Fibroblast of gingiva (primary cell): ENCODE results near the gene KDM5B.
A peak's percentile ranks its signal among the peaks of the same experiment; 100 is the strongest.
"Not testable (repeated sequence)": the region's sequence is repeated elsewhere in the genome, so short reads cannot be mapped to it uniquely, and the experiment has no call there.

Experiments used
- DNase-seq: peaks from one replicate; pipeline ENCODE4 v3.0.0-alpha.2; 2011; ENCODE audit warnings: low read depth

The KDM5B gene

DNA sequence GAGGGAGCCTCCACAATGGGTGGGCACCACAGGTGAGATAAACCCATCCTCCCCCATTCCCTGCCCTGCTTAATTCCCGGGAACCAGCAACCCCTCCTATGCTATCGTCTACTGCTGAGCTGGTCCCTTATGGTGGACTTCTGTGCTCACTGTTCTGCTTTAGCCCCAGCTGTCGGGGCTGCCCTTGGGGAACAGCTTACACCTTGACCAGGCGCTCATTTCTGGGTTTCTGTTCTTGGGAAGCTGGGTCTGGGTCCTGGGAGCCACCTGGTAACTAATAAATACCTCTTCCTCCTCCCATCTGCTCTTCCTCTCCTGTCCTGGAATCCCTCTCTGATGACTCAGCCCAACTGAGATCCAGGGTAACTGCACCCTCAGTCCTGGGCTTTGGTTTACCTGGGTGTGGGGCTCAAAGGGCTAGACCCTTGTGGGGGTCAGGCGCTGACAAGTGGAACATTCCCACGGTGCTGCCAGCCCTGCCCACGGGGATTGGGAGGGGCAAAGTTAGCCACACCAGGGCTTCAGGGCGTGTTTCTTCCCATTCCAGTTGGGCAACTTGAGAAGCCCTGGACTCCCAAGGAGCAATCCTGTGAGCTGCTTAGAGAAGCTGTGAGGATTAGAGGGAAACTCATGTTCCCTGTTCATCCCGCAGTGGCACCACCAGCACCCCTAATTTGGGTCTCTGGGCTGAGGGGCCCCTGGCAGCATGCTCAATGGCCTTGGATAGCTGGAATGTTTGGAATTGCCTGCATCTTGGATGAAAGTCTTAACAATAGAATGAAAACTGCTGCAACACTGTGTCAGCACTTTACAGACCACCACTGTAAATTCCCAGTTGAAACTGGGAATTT is 4.2 kb upstream of the KDM5B start:
- DNase-seq, result no peak

DNA sequence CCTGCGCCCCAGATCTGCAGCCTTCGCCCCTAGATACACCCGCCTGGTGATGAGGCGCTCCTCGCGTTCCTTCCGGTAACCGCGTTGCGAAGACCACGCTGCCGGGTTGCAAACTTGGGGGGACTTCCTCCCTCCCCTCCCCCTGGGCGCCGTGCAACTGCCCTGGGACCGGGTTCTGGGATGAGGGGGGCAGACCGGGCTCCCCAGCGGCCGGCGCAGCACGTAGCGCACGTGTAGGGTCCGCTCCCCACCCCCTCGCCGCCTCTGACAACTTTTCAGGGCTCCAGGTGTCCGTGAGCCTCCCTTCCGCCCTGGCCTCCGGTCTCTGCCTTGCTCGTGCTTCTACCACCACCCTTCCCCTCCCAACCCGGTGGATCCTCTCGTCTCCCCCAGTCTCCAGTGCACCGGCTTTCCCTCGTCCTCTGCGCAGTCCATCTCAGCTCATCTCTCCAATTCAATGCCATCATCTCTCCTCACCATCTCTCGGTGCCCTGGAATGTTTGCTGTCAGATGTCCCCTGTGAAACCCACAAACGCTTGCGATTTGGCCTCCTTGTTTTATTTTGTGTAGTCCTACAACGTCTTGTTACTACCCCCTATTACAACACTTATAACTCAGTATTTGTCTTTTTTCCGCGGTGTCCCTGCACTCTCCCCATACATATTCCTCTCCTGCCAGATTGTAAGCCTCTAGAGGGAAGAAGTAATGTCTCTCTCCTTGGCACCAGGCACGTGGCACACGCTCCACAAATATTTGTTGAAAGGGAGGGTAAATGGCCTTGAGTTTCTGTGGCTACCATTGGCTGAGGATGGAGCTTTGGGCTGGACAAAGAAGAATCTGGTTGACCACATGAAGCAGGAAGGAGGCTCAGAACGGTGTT is 3.3 kb upstream of the KDM5B start:
- DNase-seq, result no peak

GRCh38 chr1:202810615-202811295 is 2.5 kb upstream of the KDM5B start, which contains the start of gene PCAT6:
Gene PCAT6 (plus strand): TSS chr1:202810954.
- peak; percentile 98 for DNase-seq

DNA sequence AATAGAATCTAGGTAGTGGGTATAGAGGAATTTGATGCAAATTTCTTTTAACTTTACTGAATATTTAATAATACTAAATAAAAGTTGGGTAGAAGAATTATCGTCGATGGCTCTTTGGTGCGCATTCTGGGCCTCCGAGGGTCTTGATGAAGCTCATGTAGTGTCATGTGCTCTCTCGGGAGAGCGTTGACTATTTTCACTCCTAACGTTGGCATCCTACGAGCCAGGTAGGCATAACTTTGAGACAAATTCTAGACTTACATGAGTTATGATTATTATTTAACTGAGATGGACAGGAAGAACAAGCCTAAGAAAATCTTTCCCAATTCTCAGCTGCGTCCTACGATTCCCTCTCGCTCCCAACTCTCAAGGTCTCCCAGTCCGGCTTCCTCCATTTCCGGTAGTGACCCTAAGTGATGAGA is 2.0 kb upstream of the KDM5B start:
- DNase-seq, result no peak

DNA sequence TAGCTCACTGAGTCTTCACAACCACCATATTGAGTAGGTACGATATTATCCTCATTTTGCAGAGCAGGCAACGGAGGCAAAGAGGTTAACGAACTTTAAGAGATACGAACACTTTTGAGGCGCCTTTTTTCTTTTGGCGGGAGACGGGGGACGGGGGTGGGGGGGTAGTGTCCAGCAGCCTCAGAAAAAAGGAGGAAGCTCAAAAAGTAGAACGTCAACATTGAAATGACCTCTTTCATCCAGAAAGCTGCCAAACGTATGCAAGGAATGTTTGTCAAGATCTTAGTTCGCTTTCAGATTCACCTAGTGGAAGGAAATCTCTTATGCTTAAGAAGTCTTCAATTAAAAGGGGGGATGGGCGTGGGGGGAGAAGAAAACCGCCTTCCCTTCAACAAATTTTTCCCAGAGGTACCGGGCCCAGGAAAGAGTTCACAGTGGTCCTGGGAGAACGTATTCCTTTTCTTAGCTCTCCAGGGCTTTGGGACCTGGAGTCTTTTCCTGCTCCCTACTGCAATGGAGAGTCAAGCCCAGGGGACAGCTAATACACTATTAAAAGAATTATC is 1.5 kb upstream of the KDM5B start:
- DNase-seq, result no peak

GRCh38 chr1:202807451-202807925 is 733 bp downstream of the KDM5B start:
- DNase-seq, result peak; percentile 13

GRCh38 chr1:202806845-202807450 is 1.3 kb downstream of the KDM5B start:
- no peak for DNase-seq

DNA sequence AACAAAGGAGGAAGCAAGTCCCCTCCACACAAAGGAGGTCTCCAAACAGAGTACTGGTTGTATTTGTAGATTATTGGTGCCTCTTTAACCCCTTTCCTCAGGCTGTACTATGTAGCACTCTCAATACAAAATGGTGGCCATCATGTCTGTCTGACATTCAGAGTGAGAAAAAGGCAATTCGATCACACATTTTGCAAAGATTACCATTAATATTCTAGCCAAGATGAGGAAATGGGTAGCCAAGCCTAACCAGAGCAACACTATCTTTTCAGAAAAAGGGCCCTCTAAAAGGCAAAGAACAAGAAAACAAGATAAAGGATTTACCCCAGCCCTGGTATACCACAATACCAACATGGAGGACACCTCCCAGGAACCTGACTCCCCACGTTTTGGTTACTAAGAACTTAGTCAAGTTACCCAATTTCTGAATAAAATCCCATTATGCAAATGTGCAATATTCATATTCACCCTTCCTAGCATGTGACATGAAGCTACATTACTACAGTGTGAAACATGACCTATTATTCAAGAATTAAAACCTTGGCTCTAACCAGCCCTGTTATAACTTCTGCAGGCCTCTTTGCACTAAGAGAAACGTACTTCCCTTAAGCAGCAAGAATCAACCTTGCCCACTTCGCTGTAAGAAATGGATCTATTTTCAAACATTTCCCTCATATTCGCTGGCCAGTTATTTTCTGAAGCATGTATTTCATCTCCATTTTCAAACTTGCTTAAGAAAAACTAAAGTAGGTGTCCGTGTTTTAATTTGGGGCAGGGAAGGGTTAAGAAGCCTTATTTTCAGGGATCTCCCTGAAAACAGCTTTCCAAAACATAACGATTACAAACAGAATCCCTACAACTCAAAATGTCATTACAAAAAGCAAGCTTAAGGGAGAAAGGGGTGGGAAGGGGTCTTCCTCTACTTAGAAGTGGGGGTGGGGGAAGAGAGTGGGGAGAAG is 2.1 kb downstream of the KDM5B start:
- peak; percentile 17 for DNase-seq

DNA sequence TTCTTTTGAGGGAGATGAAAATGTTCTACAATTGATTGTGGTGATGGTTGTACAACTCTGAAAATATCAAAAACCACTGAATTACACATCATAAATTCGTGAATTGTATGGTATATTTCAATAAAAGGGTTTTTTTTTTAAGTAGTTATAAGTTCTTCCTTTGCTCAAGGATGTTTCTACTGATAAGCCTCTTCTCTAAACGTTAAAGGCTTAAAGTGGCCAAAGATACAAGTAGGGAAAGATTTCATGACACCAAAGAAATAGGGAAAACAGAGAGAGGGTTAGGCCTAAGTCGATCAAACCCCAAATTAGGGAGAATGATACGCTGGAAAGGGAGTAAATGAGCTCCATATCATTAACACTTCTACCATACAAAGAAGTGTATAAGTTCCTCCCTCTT is 4.1 kb downstream of the KDM5B start:
- no peak for DNase-seq

- peak; percentile 49 for DNase-seq
These were observed 5.0 kb downstream of the KDM5B start for GRCh38 chr1:202802998-202803932.

- DNase-seq, result no peak
These were observed 6.2 kb downstream of the KDM5B start for GRCh38 chr1:202802034-202802433.

- DNase-seq, result no peak
These were observed 7.0 kb downstream of the KDM5B start for GRCh38 chr1:202801175-202801574.

GRCh38 chr1:202800742-202801141 is 7.5 kb downstream of the KDM5B start:
- DNase-seq, result no peak

GRCh38 chr1:202798792-202799331 is 9.4 kb downstream of the KDM5B start:
- no peak for DNase-seq

DNA sequence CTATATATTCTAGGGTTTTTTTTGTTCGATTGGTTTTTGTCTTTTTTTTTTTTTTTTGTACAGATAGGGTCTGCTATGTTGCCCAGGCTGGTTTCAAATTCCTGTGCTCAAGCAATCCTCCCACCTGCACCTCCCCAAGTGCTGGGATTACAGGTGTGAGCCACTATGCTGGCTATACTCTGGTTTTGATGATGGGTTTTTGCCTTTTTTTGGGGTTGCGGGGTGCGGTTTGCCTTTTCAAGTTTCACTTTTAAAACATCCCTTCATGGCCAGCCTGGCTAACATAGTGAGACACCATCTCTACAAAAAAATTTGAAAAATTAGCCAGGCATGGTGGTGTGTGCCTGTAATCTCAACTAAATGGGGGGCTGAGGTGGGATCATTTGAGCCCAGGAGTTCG is 10.0 kb downstream of the KDM5B start:
- no peak for DNase-seq

GRCh38 chr1:202796670-202797069 is 11.6 kb downstream of the KDM5B start:
- no peak for DNase-seq

DNA sequence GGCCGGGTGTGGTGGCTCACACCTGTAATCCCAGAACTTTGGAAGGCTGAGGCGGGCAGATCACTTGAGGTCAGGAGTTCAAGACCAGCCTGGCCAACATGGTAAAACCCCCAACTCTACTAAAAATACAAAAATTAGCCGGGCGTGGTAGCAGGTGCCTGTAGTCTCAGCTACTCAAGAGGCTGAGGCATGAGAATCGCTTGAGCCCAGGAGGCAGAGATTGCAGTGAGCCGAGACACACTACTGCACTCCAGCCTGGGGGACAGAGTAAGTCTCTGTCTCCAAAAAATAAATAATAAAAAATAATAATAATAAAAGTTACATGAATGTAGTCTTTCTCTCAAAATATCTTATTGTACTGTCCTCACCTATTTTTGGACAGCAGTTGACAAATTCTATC is 13.3 kb downstream of the KDM5B start:
- not testable (repeated sequence) for DNase-seq

DNA sequence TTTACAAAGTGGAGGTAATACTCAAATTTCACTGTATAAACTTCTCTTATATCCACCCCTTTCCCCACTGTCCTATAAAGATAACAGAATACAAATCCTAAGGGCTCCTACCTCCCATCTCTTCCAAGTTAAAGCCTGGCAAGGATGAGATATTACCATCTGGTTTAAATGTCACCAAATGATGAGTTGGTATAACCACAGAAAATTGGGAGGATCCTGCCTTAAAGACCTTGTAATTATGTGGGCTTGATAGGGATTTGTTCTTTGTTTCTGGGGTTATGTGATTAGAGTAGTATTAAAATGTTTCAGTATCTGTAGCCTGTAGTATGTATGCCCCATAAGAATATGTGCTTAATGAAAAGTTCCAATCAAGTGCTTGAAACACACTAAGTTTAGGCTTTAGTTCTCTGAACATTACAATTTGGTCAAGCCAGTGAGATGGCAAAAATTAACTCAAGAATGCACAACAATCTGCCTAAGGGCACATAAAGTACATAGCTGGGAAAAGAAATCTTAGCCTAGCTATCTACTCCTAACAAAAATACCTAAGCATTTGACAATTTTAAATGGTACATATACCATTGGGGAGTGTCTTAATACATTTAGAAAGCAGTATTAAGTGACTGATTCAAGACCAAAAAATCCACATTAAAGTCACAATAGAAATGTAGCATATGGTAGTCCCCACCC is 14.0 kb downstream of the KDM5B start:
- no peak for DNase-seq
